ENCODE data around the gene KCTD7. TPM values are rescaled to one million over a fixed set of nuclear protein-coding genes. Genes with fewer than 3 reads are reported as not detected.
"Not testable (repeated sequence)": the region's sequence is repeated elsewhere in the genome, so short reads cannot be mapped to it uniquely, and the experiment has no call there.

The KCTD7 gene
- total RNA-seq, 3 donors from 2014 or later, result 13.4 to 25.4 (median 18.0) TPM

DNA sequence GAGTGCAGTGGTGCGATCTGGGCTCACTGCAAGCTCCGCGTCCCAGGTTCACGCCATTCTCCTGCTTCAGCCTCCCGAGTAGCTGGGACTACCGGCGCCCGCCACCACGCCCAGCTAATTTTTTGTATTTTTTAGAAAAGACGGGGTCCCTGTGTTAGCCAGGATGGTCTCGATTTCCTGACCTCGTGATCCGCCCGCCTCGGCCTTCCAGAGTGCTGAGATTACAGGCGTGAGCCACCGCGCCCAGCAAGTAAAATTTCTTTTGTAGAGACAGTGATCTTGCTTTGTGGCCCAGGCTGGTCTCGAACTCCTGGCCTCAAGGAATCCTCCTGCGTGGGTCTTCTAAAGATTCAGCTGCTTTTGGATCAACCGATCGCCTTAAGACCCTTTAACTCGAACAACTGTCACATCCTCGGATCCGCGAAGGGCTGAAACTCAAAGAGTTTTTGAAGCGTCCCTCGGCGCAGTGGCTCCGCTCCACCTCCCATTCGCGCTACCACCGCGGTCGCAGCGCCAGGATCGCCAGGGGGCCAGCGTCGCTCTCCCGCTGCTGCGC, 25.1 kb downstream of the KCTD7 start:
- H3K27me3 ChIP-seq; H3K9me3 ChIP-seq; H3K4me1 ChIP-seq; DNase-seq (ENCODE audit: low spot score in 2 of 2); H3K36me3 ChIP-seq; intact Hi-C loops (cut with DNase I; ENCODE audit: low total_unique reads): not testable (repeated sequence)
- H3K27ac ChIP-seq, result peak overlapping the region; percentile 98
- peak overlapping the region; percentile 79 to 89 (median 81) for H3K4me3 ChIP-seq
- TF ChIP-seq, protein P1, sequence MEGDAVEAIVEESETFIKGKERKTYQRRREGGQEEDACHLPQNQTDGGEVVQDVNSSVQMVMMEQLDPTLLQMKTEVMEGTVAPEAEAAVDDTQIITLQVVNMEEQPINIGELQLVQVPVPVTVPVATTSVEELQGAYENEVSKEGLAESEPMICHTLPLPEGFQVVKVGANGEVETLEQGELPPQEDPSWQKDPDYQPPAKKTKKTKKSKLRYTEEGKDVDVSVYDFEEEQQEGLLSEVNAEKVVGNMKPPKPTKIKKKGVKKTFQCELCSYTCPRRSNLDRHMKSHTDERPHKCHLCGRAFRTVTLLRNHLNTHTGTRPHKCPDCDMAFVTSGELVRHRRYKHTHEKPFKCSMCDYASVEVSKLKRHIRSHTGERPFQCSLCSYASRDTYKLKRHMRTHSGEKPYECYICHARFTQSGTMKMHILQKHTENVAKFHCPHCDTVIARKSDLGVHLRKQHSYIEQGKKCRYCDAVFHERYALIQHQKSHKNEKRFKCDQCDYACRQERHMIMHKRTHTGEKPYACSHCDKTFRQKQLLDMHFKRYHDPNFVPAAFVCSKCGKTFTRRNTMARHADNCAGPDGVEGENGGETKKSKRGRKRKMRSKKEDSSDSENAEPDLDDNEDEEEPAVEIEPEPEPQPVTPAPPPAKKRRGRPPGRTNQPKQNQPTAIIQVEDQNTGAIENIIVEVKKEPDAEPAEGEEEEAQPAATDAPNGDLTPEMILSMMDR (IDR thresholded peaks at IDR 0.05), result peak in 2 of 3 donors; percentile 25 to 36

- intact Hi-C loops (cut with DNase I; ENCODE audit: low total_unique reads), result no loop called here
- H3K27ac ChIP-seq, result peak overlapping the region; percentile 98
- DNase-seq (ENCODE audit: low spot score in 2 of 2), result peak; percentile 97 to 98
- no peaks in the 10 kb centered on the region for H3K9me3 ChIP-seq
- no peaks in the 10 kb centered on the region for H3K36me3 ChIP-seq
- H3K27me3 ChIP-seq, result no peaks in the 10 kb centered on the region
- TF ChIP-seq POLR2AphosphoS5 (IDR thresholded peaks at IDR 0.05) (peak; percentile 87 to 97 (median 88)), POLR2A (IDR thresholded peaks at IDR 0.05) (peak; percentile 92)
- TF ChIP-seq, protein P1 (IDR thresholded peaks at IDR 0.05), result no peak
- H3K4me1 ChIP-seq, result no peaks in the 10 kb centered on the region
- H3K4me3 ChIP-seq, result peak overlapping the region; percentile 79 to 89 (median 81)
Measured at GRCh38 chr7:66654275-66655112, 25.8 kb downstream of the KCTD7 start.

- H3K36me3 ChIP-seq; H3K27me3 ChIP-seq; H3K4me1 ChIP-seq; H3K9me3 ChIP-seq; intact Hi-C loops (cut with DNase I; ENCODE audit: low total_unique reads): not testable (repeated sequence)
- peak overlapping the region; percentile 79 to 89 (median 81) for H3K4me3 ChIP-seq
- peak; percentile 37 to 60 for DNase-seq (ENCODE audit: low spot score in 2 of 2)
- peak overlapping the region; percentile 98 for H3K27ac ChIP-seq
Measured at GRCh38 chr7:66655113-66655806, 26.6 kb downstream of the KCTD7 start.

DNA sequence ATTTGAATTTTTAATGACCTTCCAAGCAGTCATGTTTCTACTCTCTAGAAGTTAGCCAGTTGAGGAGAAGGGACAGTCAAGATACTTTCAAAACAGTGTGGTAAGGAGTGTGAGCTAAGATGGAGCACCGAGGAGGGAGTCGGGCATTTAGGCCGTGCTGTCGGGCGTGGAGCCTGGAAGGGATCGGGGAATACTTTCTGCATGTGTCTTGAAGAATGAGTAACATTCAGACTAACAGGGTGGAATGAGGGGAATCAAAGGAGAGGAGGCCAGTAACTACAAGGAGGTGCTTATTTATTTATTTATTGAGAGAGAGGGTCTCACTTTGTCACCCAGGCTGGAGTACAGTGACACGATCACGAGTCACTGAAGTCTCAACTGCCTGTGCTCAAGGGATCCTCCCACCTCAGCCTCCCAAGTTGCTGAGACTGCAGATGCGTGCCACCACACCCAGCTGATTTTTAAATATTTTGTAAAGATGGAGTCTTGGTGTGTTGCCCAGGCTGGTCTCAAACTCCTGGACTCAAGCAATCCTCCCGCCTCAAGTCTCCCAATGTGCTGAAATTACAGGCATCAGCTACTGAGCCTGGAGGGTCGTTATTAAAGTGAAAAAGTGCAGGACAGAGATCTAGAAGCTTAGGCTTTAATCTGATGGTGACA, 27.3 kb downstream of the KCTD7 start:
- H3K27me3 ChIP-seq; H3K9me3 ChIP-seq; H3K27ac ChIP-seq; H3K4me1 ChIP-seq; intact Hi-C loops (cut with DNase I; ENCODE audit: low total_unique reads); H3K36me3 ChIP-seq; DNase-seq (ENCODE audit: low spot score in 2 of 2): not testable (repeated sequence)
- H3K4me3 ChIP-seq, result peak overlapping the region; percentile 79 to 89 (median 81)

- H3K9me3 ChIP-seq, result no peaks in the 10 kb centered on the region
- H3K4me3 ChIP-seq, result no peak overlapping the region
- TF ChIP-seq POLR2A (IDR thresholded peaks at IDR 0.05), result no peak
- TF ChIP-seq, protein P1 (IDR thresholded peaks at IDR 0.05), result no peak
- no peak for TF ChIP-seq POLR2AphosphoS5 (IDR thresholded peaks at IDR 0.05)
- H3K27ac ChIP-seq, result no peak overlapping the region
- H3K36me3 ChIP-seq, result no peaks in the 10 kb centered on the region
- DNase-seq (ENCODE audit: low spot score in 2 of 2), result no peak
- no peaks in the 10 kb centered on the region for H3K4me1 ChIP-seq
- no peaks in the 10 kb centered on the region for H3K27me3 ChIP-seq
- intact Hi-C loops (cut with DNase I; ENCODE audit: low total_unique reads), result no loop called here
Measured at GRCh38 chr7:66657798-66658197, 29.1 kb downstream of the KCTD7 start.

Measured in breast epithelium (tissue), 4 donors.